H9 (cell line): Measurements from ENCODE around the gene PTPRN2. TPM values are rescaled to one million over a fixed set of nuclear protein-coding genes. Genes with fewer than 3 reads are reported as not detected.

Experiments
- DNase-seq: peaks from one replicate; pipeline ENCODE4 v3.0.0-alpha.2; 2017
- H2AFZ ChIP-seq: one replicate; pipeline ENCODE4 v1.6.1; 2013; ENCODE audit warnings: mild to moderate bottlenecking, low read length, control low read depth, moderate library complexity
- H2AK5ac ChIP-seq: 2 replicates; pipeline ENCODE4 v1.6.1; 2013; ENCODE audit warnings: low read length, control low read depth, mixed read lengths; ENCODE audit not compliant: insufficient read length
- H2BK120ac ChIP-seq: one replicate; pipeline ENCODE4 v1.6.1; 2013; ENCODE audit warnings: low read depth, mild to moderate bottlenecking, low read length, control low read depth, inconsistent platforms; ENCODE audit not compliant: poor library complexity, severe bottlenecking
- H2BK12ac ChIP-seq: 2 replicates; pipeline ENCODE4 v1.6.1; 2013; ENCODE audit warnings: low read length, control low read depth, mixed read lengths, low read depth; ENCODE audit not compliant: insufficient read length
- H2BK15ac ChIP-seq: 2 replicates; pipeline ENCODE4 v1.6.1; 2013; ENCODE audit warnings: low read depth, low read length, control low read depth
- H2BK20ac ChIP-seq: one replicate; pipeline ENCODE4 v1.6.1; 2013; ENCODE audit warnings: low read depth, mild to moderate bottlenecking, low read length, control low read depth, inconsistent platforms; ENCODE audit not compliant: poor library complexity, severe bottlenecking
- H2BK5ac ChIP-seq: 2 replicates; pipeline ENCODE4 v1.6.1; 2013; ENCODE audit warnings: low read length, control low read depth, mixed read lengths; ENCODE audit not compliant: insufficient read length
- H3K14ac ChIP-seq: 2 replicates; pipeline ENCODE4 v1.6.1; 2013; ENCODE audit warnings: low read length, control low read depth; ENCODE audit not compliant: insufficient read depth
- H3K18ac ChIP-seq: 2 replicates; pipeline ENCODE4 v1.6.1; 2013; ENCODE audit warnings: low read depth, mild to moderate bottlenecking, mixed read lengths, low read length, control low read depth; ENCODE audit not compliant: insufficient read length
- H3K23ac ChIP-seq: 2 replicates; pipeline ENCODE4 v1.6.1; 2013; ENCODE audit warnings: low read length, control low read depth, mixed read lengths, low read depth; ENCODE audit not compliant: insufficient read length
- H3K23me2 ChIP-seq: 2 replicates; pipeline ENCODE4 v1.6.1; 2013; ENCODE audit warnings: low read depth, mild to moderate bottlenecking, mixed read lengths, low read length, control low read depth; ENCODE audit not compliant: insufficient read length, poor library complexity, severe bottlenecking
- H3K27ac ChIP-seq: 2 replicates; pipeline ENCODE4 v1.5.1; 2013; ENCODE audit warnings: low read length, control low read depth, mixed read lengths, low read depth; ENCODE audit not compliant: insufficient read length
- H3K27me3 ChIP-seq: 2 replicates; pipeline ENCODE4 v1.6.1; 2013; ENCODE audit warnings: low read length, control low read depth, inconsistent platforms; ENCODE audit not compliant: insufficient read depth
- H3K4ac ChIP-seq: 2 replicates; pipeline ENCODE4 v1.6.1; 2013; ENCODE audit warnings: low read depth, mild to moderate bottlenecking, control low read depth, inconsistent platforms, low read length, moderate library complexity
- H3K4me1 ChIP-seq: 2 replicates; pipeline ENCODE4 v1.6.1; 2013; ENCODE audit warnings: low read length, control low read depth, inconsistent platforms; ENCODE audit not compliant: insufficient read depth
- H3K4me2 ChIP-seq: 2 replicates; pipeline ENCODE4 v1.6.1; 2013; ENCODE audit warnings: low read length, control low read depth, mixed read lengths; ENCODE audit not compliant: insufficient read length, insufficient read depth
- H3K56ac ChIP-seq: 2 replicates; pipeline ENCODE4 v1.6.1; 2013; ENCODE audit warnings: low read depth, mild to moderate bottlenecking, mixed read lengths, low read length, control low read depth; ENCODE audit not compliant: insufficient read length
- H3K79me1 ChIP-seq: 2 replicates; pipeline ENCODE4 v1.6.1; 2013; ENCODE audit warnings: low read depth, mild to moderate bottlenecking, moderate library complexity, low read length, control low read depth, inconsistent platforms; ENCODE audit not compliant: insufficient read depth, poor library complexity, severe bottlenecking
- H3K79me2 ChIP-seq: 2 replicates; pipeline ENCODE4 v1.6.1; 2013; ENCODE audit warnings: low read length, control low read depth, inconsistent platforms; ENCODE audit not compliant: insufficient read depth
- H3K9ac ChIP-seq: 2 replicates; pipeline ENCODE4 v1.6.1; 2013; ENCODE audit warnings: low read length, control low read depth, mixed read lengths; ENCODE audit not compliant: insufficient read length; ENCODE audit errors: extremely low read depth
- H3K9me3 ChIP-seq: one replicate; pipeline ENCODE4 v1.6.1; 2013; ENCODE audit warnings: low read depth, low read length, inconsistent platforms; ENCODE audit not compliant: control insufficient read depth
- H3T11ph ChIP-seq: one replicate; pipeline ENCODE4 v1.6.1; 2013; ENCODE audit warnings: mild to moderate bottlenecking, low read length, control low read depth, inconsistent platforms
- H4K20me1 ChIP-seq: one replicate; pipeline ENCODE4 v1.6.1; 2013; ENCODE audit not compliant: control insufficient read depth, insufficient read length, insufficient read depth
- H4K5ac ChIP-seq: 2 replicates; pipeline ENCODE4 v1.6.1; 2013; ENCODE audit warnings: low read depth, mild to moderate bottlenecking, mixed read lengths, low read length, control low read depth; ENCODE audit not compliant: insufficient read length
- H4K8ac ChIP-seq: replicated peaks from 2 replicates; pipeline ENCODE4 v1.6.1; 2013; ENCODE audit warnings: low read length, control low read depth, mixed read lengths, low read depth; ENCODE audit not compliant: insufficient read length
- H4K91ac ChIP-seq: 2 replicates; pipeline ENCODE4 v1.6.1; 2013; ENCODE audit warnings: low read depth, mild to moderate bottlenecking, moderate library complexity, mixed read lengths, low read length, control low read depth; ENCODE audit not compliant: insufficient read length
- H3K27ac Mint-ChIP-seq, 3 experiments: 2 replicates in 2 of 3; 3 replicates in 1 of 3; pipeline ENCODE4 v1.8.0; 2020 to 2021; ENCODE audit warnings: mixed read lengths in 3 of 3, mild to moderate bottlenecking in 1 of 3, moderate library complexity in 1 of 3
- H3K27me3 Mint-ChIP-seq: 2 replicates; pipeline ENCODE4 v1.8.0; 2021; ENCODE audit warnings: low read depth, mild to moderate bottlenecking, moderate library complexity, mixed read lengths
- H3K36me3 Mint-ChIP-seq, 3 experiments: 2 replicates in 2 of 3; 3 replicates in 1 of 3; pipeline ENCODE4 v1.8.0; 2020 to 2021; ENCODE audit warnings: low read depth in 3 of 3, mixed read lengths in 3 of 3; ENCODE audit not compliant: insufficient read depth in 1 of 3
- H3K4me1 Mint-ChIP-seq, 2 experiments: 2 replicates each; pipeline ENCODE4 v1.8.0; 2020; ENCODE audit warnings: mixed read lengths in 2 of 2
- H3K4me3 Mint-ChIP-seq, 2 experiments: 2 replicates in 1 of 2; 3 replicates in 1 of 2; pipeline ENCODE4 v1.8.0; 2020 to 2021; ENCODE audit warnings: mild to moderate bottlenecking in 2 of 2, mixed read lengths in 2 of 2, moderate library complexity in 1 of 2
- H3K9me3 Mint-ChIP-seq, 2 experiments: 2 replicates in 1 of 2; 3 replicates in 1 of 2; pipeline ENCODE4 v1.8.0; 2020; ENCODE audit warnings: mild to moderate bottlenecking in 2 of 2, mixed read lengths in 2 of 2, moderate library complexity in 1 of 2
- CTCF ChIP-seq: fragments of 200-600 bp; sonication (generic); conservative IDR thresholded peaks from 3 replicates; pipeline ENCODE4 v1.8.0; 2021; ENCODE audit warnings: antibody characterized with exemption, mild to moderate bottlenecking
- WGBS: extraction: QIAGEN DNeasy Blood & Tissue Kit; methylation state at CpG from one replicate; pipeline ENCODE4 v1.1.7; 2013; ENCODE audit warnings: missing lambda C conversion rate, low lambda C conversion rate, mixed read lengths; ENCODE audit not compliant: insufficient read length; ENCODE audit errors: extremely low coverage; 5-methylcytosine and 5-hydroxymethylcytosine counted together
- total RNA-seq: library from RNA; stranded (reverse); gene quantifications from 2 replicates; pipeline ENCODE4 v1.2.1, GENCODE V29; 2021

PTPRN2 gene
- total RNA-seq, 1 experiment from 2014 or later: 5.2 TPM

GRCh38 chr7:158299607-158300006, 288.0 kb downstream of the PTPRN2 start:
- no peak overlapping the region for H4K5ac ChIP-seq
- H4K8ac ChIP-seq: no peak overlapping the region
- H2BK120ac ChIP-seq: no peak overlapping the region
- H4K20me1 ChIP-seq: no peaks in the 10 kb centered on the region
- H3K27ac ChIP-seq: no peak overlapping the region
- Mint-ChIP-seq H3K4me1 (peaks cover 43 to 48% of the 10 kb centered on the region in 2 experiments), H3K9me3 (peaks cover 14 to 19% of the 10 kb centered on the region in 2 experiments), H3K27ac (no peak overlapping the region), H3K27me3 (no peaks in the 10 kb centered on the region; the same call in 1 of the 2 replicates), H3K4me3 (no peak overlapping the region), H3K36me3 (peaks cover 3 to 17% (median 7%) of the 10 kb centered on the region in 3 experiments)
- H2BK20ac ChIP-seq: no peak overlapping the region
- no CpG with 5 or more reads among the region's 4 CpGs for WGBS
- no peak overlapping the region for H3K23ac ChIP-seq
- no peak overlapping the region for H3K56ac ChIP-seq
- H2AFZ ChIP-seq: no peak overlapping the region
- peak; percentile 18 for DNase-seq
- no peaks in the 10 kb centered on the region for H3K27me3 ChIP-seq
- H3K9me3 ChIP-seq: no peaks in the 10 kb centered on the region
- no peak overlapping the region for H3K14ac ChIP-seq
- no peaks in the 10 kb centered on the region for H3K79me2 ChIP-seq
- no peak overlapping the region for H3K4ac ChIP-seq
- no peak overlapping the region for H2BK12ac ChIP-seq
- no peak for TF ChIP-seq CTCF
- peaks cover 4% of the 10 kb centered on the region; the same call in 1 of the 2 replicates for H3K4me1 ChIP-seq
- H3T11ph ChIP-seq: no peak overlapping the region
- H4K91ac ChIP-seq: no peak overlapping the region
- no peak overlapping the region for H3K4me2 ChIP-seq
- no peak overlapping the region for H3K18ac ChIP-seq
- H2AK5ac ChIP-seq: no peak overlapping the region
- no peak overlapping the region for H2BK15ac ChIP-seq
- H3K9ac ChIP-seq: no peak overlapping the region
- H2BK5ac ChIP-seq: no peak overlapping the region
- H3K23me2 ChIP-seq: no peaks in the 10 kb centered on the region
- no peaks in the 10 kb centered on the region for H3K79me1 ChIP-seq
